ENCODE results near the gene ARHGAP10.
"Not testable (repeated sequence)": the region's sequence is repeated elsewhere in the genome, so short reads cannot be mapped to it uniquely, and the experiment has no call there.

- not testable (repeated sequence) for TF ChIP-seq CTCF, POLR2A (IDR thresholded peaks at IDR 0.05)
Observed at GRCh38 chr4:147885216-147885615, 153.3 kb downstream of the ARHGAP10 start.

Data from testis (tissue), 2 donors.